ENCODE results near the gene TNRC6C. TPM values are rescaled to one million over a fixed set of nuclear protein-coding genes. Genes with fewer than 3 reads are reported as not detected.

The TNRC6C gene
- total and polyA plus RNA-seq, 9 of the 15 experiments (the other 6 are each of a cell fraction or from before 2014, with no cell fraction given) = 0.20 to 4.9 (median 2.3) TPM

DNA sequence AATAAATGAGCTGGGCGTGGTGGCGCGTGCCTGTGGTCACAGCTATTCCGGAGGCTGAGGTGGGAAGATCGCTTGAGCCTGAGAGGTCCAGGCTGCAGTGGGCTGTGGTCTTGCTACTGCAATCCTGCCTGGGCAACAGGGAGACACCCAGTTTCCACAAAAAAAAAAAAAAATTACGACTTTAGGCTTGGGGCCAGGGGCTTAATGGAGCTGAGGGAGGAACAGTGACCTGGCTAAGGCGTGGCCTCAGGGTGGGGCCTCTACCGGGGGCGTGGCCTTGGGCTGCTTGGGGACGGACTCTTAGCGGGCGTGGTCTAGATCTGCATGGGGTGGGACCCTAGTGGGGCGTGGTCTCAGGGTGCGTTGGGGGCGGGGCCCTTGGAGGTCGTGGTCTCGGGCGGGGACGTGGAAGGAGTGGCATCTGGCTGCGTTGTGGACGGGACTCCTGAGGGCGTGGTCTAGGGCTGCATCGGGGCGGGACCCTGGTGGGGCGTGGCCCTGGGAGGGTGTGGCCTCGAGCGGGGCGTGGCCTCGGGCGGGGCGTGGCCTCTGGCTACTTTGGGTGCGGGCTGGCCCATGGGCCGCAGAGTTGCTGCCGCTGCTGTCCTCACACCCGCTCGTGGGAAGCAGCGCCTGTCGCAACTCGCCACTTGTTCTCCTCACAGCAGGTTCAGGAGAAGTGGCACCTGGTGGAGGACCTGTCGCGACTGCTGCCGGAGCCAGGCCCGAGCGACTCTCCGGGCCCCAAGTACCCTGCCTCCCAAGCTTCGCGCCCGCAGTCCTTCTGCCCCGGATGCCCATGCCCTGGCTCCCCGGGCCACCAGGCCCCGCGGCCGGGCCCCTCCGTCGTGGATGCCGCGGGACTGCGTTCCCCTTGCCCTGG, 181.9 kb downstream of the TNRC6C start (continued):
- TF ChIP-seq NFE2 (IDR thresholded peaks at IDR 0.05; ENCODE audit: low read depth) (no peak), HSF4 (CRISPR knock-in tag; IDR thresholded peaks at IDR 0.05; ENCODE audit: borderline replicate concordance) (no peak), KLF16 (IDR thresholded peaks at IDR 0.05) (no peak), ZBTB7A (IDR thresholded peaks at IDR 0.05; ENCODE audit: borderline replicate concordance, control insufficient read depth, low read depth, low read length) (peak; percentile 89), ZNF253 (CRISPR knock-in tag; conservative IDR thresholded peaks at IDR 0.05) (no peak), HEY1 (CRISPR knock-in tag; IDR thresholded peaks at IDR 0.05; ENCODE audit: borderline replicate concordance) (no peak), ZBTB43 (CRISPR knock-in tag; IDR thresholded peaks at IDR 0.05) (peak; percentile 39; the same call in 1 of the 2 replicates), RERE (CRISPR knock-in tag; IDR thresholded peaks at IDR 0.05; ENCODE audit: borderline replicate concordance) (no peak), ESRRA (IDR thresholded peaks at IDR 0.05; ENCODE audit: borderline replicate concordance, low read depth) (peak; percentile 24; the same call in 1 of the 2 replicates), CREM (IDR thresholded peaks at IDR 0.05; ENCODE audit: low read depth) (peak; percentile 44; the same call in 1 of the 2 replicates), GATAD2B (IDR thresholded peaks at IDR 0.05; ENCODE audit: borderline replicate concordance) (no peak), SPI1 (IDR thresholded peaks at IDR 0.05; ENCODE audit: borderline replicate concordance, low read depth, low read length) (peak; percentile 68), ZC3H4 (CRISPR knock-in tag; IDR thresholded peaks at IDR 0.05; ENCODE audit: borderline replicate concordance) (no peak), RB1 (IDR thresholded peaks at IDR 0.05; ENCODE audit: low read depth) (peak; percentile 72; the same call in 1 of the 2 replicates), ZEB2 (IDR thresholded peaks at IDR 0.05) (peak; percentile 6; the same call in 1 of the 2 replicates), POLR2G (IDR thresholded peaks at IDR 0.05; ENCODE audit: low read depth, low read length) (peak; percentile 95), CCNT2 (IDR thresholded peaks at IDR 0.05; ENCODE audit: borderline replicate concordance, extremely low read depth, insufficient read length, low read depth, low read length) (peak; percentile 78), EP400 (IDR thresholded peaks at IDR 0.05) (no peak), RBBP5 (IDR thresholded peaks at IDR 0.05; ENCODE audit: borderline replicate concordance, insufficient read depth, low read length, poor library complexity, severe bottlenecking) (no peak), THRAP3 (IDR thresholded peaks at IDR 0.05; ENCODE audit: borderline replicate concordance) (no peak)
